Stimulated activated CD4-positive, alpha-beta T cell treated with anti-CD3 and anti-CD28 coated beads, Interleukin-4, amount 100 ng/mL, for 48 hours (primary cell): ENCODE results near the gene TSR1.

Experiments
- DNase-seq, 2 donors: peaks; one replicate each; pipeline ENCODE4 v3.0.0-alpha.2; 2020; ENCODE audit warnings: low read depth in 2 of 2

Gene TSR1

DNA sequence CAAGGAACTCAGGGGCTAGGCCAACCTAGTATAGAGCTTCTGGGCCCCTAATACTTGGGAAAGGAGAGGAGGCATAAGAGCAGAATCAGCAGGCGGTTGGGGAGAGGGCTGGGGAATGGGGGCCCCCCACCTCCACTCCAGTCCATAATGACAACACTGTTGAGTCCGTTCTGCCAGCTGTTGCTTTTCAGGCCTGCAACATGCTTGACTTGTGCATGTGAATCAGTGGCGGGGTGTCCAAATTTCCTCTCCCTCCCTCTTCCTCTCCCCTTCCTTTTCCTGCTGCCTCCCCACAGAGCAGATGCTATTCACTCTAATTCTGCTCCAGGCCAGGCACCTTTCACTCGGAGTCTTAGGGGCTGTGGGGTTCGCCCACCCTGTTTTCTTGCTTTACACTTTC is 32.8 kb upstream of the TSR1 start:
- no peak for DNase-seq

- no peak for DNase-seq
These were observed 32.1 kb upstream of the TSR1 start for GRCh38 chr17:2368359-2368758.

DNA sequence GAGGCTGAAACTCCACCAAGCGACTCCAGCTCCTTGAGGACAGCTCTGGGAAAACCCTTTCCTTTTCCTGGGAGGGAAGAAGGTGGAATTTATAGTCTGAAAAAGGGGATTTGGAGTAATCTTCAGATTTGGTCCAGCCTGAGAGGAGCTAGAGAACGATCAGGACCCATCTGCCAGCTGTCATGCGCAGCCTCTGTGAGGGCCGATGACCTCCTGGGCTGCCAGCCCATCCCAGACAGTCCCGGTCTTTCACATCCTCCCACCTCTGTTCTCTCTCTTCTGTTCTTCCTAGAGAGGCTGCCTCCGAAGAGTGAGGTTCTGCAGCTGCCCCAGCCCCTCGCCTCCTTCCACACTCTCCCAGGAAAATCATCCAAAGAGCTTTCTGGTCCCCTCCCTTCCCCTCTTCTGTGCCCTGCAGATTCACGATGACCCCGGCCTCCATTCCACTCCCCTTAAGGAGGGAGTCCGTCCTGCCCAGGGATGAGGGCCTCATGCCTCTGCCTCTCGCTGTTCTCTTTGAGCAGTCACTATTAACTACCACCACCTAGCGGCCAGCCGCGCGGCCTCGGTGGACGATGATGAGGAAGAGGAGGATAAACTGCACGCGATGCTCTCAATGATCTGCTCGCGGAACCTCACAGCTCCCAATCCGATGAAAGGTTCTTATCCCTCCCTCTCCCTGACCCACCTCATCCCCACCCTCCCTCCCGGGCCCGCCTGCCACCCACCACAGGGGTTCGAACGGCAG is 30.7 kb upstream of the TSR1 start:
- DNase-seq: no peak

DNA sequence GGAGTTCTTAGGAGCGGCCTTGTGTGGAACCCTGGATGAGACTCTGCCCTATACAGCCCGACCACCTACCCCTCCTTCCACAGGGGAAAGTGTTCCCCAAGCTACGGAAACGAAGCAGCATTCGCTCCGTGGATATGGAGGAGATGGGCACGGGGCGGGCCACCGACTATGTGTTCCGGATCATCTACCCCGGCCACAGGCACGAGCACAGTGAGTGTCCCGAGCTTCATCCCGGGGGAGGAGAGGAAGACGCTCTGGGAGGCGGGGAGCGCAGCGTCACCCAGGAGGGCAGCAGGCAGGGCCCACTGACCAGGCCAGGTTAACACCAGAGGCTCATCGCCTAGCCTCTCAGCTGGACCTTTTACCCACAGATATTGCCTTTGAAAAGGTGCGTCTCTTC is 28.9 kb upstream of the TSR1 start:
- no peak for DNase-seq

GRCh38 chr17:2364763-2365116 is 28.5 kb upstream of the TSR1 start:
- DNase-seq: no peak

DNA sequence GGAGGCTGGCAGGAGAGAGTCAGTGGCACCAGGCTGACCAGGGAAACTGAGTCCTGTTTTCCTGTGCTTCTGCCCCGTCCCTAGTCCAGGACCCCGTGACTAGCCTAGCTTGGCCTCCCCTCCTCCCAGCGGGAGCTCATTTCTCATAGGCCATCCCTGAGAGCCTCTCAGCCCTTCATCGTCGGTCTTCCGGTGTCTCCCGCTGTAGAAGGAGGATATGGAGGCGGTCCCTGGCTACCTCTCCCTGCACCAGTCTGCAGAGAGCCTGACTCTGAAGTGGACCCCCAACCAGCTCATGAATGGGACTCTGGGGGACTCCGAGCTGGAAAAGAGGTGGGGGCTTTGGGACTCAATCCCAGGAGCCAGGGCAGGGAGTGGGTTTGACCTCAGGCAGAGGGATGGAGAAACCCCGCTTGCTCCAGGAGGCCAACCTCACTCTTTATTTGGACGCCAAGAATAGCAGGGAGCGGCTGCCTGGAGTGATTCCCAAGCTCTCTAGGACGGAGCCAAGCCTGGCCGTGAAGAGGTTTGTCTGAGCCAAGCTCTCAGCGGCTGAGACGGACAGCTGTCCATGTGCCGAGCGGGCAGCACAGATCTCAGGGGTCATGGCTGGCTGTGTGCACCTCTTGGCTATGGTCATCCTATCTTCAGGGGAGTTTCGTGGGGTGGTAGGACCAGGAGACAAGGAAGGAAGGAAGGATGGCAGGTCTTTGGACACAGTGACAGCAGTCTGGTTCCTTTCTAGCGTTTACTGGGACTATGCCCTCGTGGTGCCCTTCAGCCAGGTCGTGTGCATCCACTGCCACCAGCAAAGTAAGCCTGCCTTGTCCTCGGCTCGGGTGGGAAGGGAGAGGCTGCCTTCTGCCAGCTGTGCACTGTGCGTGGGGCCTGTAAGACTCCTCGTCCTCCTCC is 27.9 kb upstream of the TSR1 start:
- DNase-seq: no peak

DNA sequence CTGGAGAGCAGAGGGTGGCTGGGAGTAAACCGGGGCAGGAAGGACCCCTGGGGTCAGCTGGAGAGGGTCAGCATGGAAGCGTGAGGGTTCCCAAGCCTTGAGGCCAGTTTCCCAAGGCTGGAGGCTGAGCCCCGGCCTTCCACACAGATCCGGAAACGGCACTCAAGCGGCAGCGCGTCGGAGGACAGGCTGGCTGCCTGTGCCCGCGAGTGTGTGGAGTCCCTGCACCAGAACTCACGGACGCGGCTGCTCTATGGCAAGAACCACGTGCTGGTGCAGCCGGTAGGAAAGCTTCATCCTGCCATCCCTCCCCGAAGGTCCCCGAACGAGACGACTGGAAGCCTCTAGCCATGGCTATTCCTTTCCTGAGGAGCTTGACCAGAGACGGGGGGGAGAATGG is 27.1 kb upstream of the TSR1 start:
- no peak for DNase-seq

GRCh38 chr17:2362881-2363280 is 26.6 kb upstream of the TSR1 start:
- no peak for DNase-seq

DNA sequence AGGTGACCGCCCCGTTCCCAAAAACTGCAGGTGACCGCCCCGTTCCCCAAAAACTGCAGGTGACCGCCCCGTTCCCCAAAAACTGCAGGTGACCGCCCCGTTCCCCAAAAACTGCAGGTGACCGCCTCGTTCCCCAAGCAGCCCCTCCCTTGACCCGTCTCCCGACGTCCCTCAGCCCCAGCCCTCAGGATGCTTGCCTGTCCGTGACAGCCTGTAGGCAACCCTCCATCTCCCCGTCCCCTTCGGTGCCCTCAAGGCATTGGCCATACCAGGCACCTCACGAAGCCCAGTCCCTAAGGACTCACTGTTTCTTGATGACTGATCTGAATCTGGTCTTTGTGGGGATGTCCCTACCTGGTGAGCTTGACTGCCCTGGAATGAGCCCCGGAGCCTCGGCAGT is 26.2 kb upstream of the TSR1 start:
- DNase-seq: no peak

DNA sequence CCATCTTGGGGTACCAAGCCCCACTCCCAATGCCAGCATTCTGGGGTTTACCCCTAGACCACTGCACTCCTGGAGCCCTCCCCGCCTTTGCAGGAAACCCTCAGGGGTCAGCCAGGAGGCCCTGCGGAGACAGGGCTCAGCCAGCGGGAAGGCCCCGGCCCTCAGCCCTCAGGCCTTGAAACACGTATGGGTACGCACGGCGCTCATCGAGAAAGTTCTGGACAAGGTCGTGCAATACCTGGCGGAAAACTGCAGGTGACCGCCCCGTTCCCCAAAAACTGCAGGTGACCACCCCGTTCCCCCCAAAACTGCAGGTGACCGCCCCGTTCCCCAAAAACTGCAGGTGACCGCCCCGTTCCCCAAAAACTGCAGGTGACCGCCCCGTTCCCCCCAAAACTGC is 25.8 kb upstream of the TSR1 start:
- DNase-seq: no peak

DNA sequence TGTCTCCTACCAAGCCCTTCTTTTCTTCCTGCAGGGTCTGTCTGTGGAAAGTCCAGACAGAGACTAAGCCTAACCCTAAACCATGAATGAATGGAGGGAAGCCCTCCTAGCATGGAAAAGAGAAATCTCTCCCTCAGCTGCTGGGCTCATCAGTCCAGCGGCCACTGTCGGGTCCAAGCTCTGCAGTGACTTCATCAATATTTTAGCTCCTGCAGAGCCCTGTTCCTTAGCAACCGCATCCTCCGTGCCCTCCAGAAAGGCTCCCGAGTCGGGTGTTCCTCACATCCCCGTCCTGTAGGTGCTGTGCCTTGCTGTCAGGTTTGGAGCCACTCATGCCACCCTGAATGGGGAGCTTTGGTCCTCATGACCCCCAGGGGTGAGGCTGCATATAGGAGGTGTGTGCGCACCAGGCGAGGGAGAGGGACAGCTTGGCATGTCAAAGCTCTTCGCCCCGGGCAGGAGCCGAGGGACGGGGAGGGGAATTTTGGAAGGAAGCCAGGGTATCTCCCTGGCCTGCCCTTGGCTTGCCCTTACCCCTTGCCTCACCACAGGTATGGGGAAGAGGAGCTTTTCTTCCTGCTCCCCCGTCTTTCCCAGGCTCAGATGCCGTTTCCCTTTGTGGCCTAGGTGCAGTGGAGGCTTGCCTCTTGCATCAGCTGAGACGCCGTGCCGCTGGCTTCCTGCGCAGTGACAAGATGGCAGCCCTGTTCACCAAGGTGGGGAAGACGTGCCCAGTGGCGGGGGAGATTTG is 24.9 kb upstream of the TSR1 start:
- DNase-seq: no peak

DNA sequence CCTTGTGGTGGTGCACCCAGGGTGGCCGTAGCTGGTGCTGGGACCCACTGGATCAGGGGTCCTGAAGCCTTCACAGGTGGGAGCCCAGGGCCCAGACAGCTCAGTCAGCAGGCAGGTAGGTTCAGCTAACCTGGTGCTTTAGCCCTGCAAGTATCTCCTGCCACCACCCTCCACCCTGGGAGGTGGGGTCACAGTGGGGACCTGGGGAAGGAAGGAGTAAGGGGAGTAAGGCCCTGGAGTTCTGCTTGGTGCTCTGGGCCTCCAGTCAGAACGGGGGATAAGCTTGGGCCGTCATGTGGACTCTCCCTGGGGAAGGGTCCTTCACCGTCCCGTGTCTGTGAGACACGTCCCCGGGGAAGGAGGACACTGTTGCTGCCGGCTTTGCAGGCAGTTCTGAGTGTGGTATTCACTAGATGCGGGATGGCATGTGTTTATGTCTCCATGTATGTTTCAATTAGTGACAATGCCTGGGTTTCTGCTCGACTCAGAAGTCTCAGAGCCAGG is 21.7 kb upstream of the TSR1 start:
- no peak for DNase-seq

DNA sequence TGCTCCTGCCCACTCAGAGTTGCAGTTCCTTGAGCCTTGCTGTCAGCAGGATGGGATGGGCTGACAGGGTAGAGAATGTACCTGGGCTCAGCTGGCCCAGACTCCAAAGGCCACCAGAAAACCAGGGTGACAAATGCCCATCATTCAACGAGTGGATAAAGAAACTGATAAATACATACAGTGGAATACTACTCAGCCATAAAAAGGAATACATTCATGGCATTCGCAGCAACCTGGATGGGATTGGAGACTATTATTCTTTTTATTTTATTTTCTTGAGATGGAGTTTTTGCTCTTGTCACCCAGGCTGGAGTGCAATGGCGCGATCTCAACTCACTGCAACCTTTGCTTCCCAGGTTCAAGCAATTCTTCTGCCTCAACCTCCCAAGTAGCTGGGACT is 21.0 kb upstream of the TSR1 start:
- no peak for DNase-seq

DNA sequence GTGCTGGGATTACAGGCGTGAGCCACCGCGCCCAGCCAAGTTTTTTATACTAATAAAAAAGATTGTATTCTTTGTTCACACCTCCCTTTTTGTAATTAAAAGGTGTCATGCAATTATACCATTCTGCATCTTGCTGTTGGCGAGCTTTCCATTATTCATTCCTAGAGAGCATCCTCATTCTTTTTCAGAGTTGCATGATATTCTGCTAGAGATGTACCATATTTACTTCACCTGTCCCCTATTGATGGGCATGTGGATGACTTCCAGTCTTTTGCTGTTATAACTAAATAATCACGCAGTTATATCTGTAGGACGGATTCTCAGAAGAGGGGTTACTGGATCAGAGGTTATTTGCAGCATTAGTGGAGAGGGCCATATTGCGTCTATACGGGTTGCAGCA is 18.1 kb upstream of the TSR1 start:
- DNase-seq: no peak

- DNase-seq: no peak
These were observed 15.0 kb upstream of the TSR1 start for GRCh38 chr17:2351269-2351668.

GRCh38 chr17:2347805-2348685 is 11.8 kb upstream of the TSR1 start:
- no peak for DNase-seq

DNA sequence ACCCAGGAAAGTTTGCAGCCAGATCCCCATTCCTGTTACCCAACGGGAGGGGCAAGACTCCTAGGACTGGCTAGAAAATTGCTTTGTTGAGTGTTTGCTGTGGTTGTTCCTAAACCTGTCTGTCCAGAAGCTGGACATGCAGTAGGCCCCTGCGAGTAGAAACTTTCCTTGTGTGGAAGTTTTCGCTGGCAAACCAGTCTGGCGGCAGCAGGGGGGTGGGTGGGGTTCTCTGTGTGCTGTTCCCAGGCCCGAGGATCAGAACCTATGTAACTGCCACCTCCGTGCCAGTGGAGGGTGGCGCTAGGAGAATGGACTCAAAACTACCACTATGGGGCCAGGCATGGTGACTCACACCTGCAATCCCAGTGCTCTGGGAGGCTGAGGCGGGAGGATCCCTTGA is 10.2 kb upstream of the TSR1 start:
- DNase-seq: no peak

DNA sequence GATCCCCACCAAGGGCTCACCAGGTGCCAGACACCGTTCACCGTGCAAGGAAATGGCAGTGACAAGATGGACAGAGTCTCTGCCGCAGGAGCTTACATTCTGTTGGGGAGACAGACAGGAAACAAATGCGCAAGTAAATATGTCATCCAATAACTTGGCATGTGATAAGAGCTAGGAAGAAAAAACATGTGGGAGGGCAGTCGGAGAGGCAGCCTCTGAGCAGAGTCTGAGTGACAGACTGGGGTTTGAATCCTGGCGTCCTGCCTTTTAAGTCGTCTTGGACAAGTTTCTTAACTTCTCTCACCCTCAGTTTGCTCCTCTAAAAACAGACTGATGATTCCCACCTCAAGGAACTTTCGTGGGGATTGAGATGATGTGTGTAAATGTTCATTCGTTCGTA is 8.3 kb upstream of the TSR1 start:
- DNase-seq: no peak

DNA sequence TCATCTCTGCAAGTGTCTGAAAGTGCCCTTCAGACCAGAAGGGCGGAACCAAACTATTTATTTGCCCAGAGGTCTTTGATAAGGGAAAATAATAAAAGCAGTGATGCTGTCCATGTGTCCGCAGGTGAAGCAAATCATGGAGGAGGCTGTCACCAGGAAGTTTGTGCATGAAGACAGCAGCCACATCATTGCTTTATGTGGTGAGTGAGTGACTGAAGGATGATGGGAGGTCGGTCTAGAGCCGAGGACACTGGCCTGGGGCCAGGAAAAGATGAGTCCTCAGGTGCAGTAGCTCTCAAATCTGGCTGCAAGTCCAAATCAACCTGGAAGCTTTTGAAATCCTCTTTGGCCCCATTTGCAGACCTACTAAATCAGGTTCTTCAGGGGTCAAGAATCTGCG is 7.2 kb upstream of the TSR1 start:
- DNase-seq: peak; percentile 15 to 34

- DNase-seq: no peak
These were observed 2.0 kb upstream of the TSR1 start for GRCh38 chr17:2338315-2338657.

- DNase-seq: peak; percentile 37 to 52
These were observed 1.5 kb upstream of the TSR1 start for GRCh38 chr17:2337544-2338314.
